ENCODE results near the gene TDO2. TPM values are rescaled to one million over a fixed set of nuclear protein-coding genes. Genes with fewer than 3 reads are reported as not detected.

Gene TDO2
- total and polyA plus RNA-seq, 2 experiments from 2014 or later: 149 to 253 TPM

GRCh38 chr4:155907556-155907955 is 4.1 kb downstream of the TDO2 start:
- Histone ChIP-seq H4K20me1 (ENCODE audit: insufficient read depth, poor library complexity, severe bottlenecking) (no peaks in the 10 kb centered on the region), H3K27ac (peak overlapping the region; percentile 67), H3K27me3 (no peaks in the 10 kb centered on the region), H3K4me2 (peak overlapping the region; percentile 57), H3K4me3 (no peak overlapping the region), H3K9me2 (replicated peaks; ENCODE audit: insufficient read depth) (no peaks in the 10 kb centered on the region), H3K4me1 (ENCODE audit: insufficient read depth) (peaks cover 11% of the 10 kb centered on the region), H2AFZ (no peak overlapping the region), H3K9me3 (ENCODE audit: low read depth) (no peaks in the 10 kb centered on the region), H3K79me2 (peaks cover 5% of the 10 kb centered on the region), H3K36me3 (replicated peaks; ENCODE audit: insufficient read depth, low read depth) (no peaks in the 10 kb centered on the region)
- no peak for DNase-seq (ENCODE audit: low spot score)
- TF ChIP-seq EZH2phosphoT487 (IDR thresholded peaks at IDR 0.05; ENCODE audit: low read depth, severe bottlenecking, unreplicated experiment) (no peak), EZH2 (IDR thresholded peaks at IDR 0.05; ENCODE audit: borderline replicate concordance) (no peak), CTCF (IDR thresholded peaks at IDR 0.05; ENCODE audit: poor library complexity) (no peak)
- 88% methylated on average over 1 of the region's 1 CpG for WGBS (ENCODE audit: low lambda C conversion rate, missing lambda C conversion rate)

- Histone ChIP-seq H3K4me2 (no peak overlapping the region), H3K27ac (no peak overlapping the region), H3K79me2 (peaks cover 5% of the 10 kb centered on the region), H4K20me1 (ENCODE audit: insufficient read depth, poor library complexity, severe bottlenecking) (no peaks in the 10 kb centered on the region), H3K27me3 (no peaks in the 10 kb centered on the region), H3K36me3 (replicated peaks; ENCODE audit: insufficient read depth, low read depth) (no peaks in the 10 kb centered on the region), H3K9me3 (ENCODE audit: low read depth) (no peaks in the 10 kb centered on the region), H2AFZ (no peak overlapping the region), H3K4me3 (no peak overlapping the region), H3K9me2 (replicated peaks; ENCODE audit: insufficient read depth) (no peaks in the 10 kb centered on the region), H3K4me1 (ENCODE audit: insufficient read depth) (peaks cover 11% of the 10 kb centered on the region)
- 95% methylated on average over 4 of the region's 4 CpGs for WGBS (ENCODE audit: low lambda C conversion rate, missing lambda C conversion rate)
- TF ChIP-seq EZH2phosphoT487 (IDR thresholded peaks at IDR 0.05; ENCODE audit: low read depth, severe bottlenecking, unreplicated experiment) (no peak), EZH2 (IDR thresholded peaks at IDR 0.05; ENCODE audit: borderline replicate concordance) (no peak), CTCF (IDR thresholded peaks at IDR 0.05; ENCODE audit: poor library complexity) (no peak)
- DNase-seq (ENCODE audit: low spot score): no peak
Observed at GRCh38 chr4:155908187-155909139, 5.0 kb downstream of the TDO2 start.

GRCh38 chr4:155909615-155910226 is 6.2 kb downstream of the TDO2 start:
- Histone ChIP-seq H3K36me3 (replicated peaks; ENCODE audit: insufficient read depth, low read depth) (no peaks in the 10 kb centered on the region), H4K20me1 (ENCODE audit: insufficient read depth, poor library complexity, severe bottlenecking) (no peaks in the 10 kb centered on the region), H3K9me2 (replicated peaks; ENCODE audit: insufficient read depth) (no peaks in the 10 kb centered on the region), H3K4me2 (no peak overlapping the region), H3K4me3 (no peak overlapping the region), H3K27ac (no peak overlapping the region), H3K79me2 (peaks cover 5% of the 10 kb centered on the region), H3K27me3 (no peaks in the 10 kb centered on the region), H2AFZ (no peak overlapping the region), H3K9me3 (ENCODE audit: low read depth) (no peaks in the 10 kb centered on the region), H3K4me1 (ENCODE audit: insufficient read depth) (peaks cover 11% of the 10 kb centered on the region)
- DNase-seq (ENCODE audit: low spot score): no peak
- 86% methylated on average over 3 of the region's 3 CpGs for WGBS (ENCODE audit: low lambda C conversion rate, missing lambda C conversion rate)
- TF ChIP-seq CTCF (IDR thresholded peaks at IDR 0.05; ENCODE audit: poor library complexity) (no peak), EZH2phosphoT487 (IDR thresholded peaks at IDR 0.05; ENCODE audit: low read depth, severe bottlenecking, unreplicated experiment) (no peak)
